NOMO-1 treated with DMSO at 0.1 percent for 48 hours (cell line): ENCODE results near the gene MAFG.

ENCODE experiments used
- DNase-seq: peaks from one replicate; lab custom pipeline; 2025; ENCODE audit not compliant: unreplicated experiment; lab: John Stamatoyannopoulos, UW

Gene MAFG

GRCh38 chr17:81939881-81940385 is 12.4 kb upstream of the MAFG start:
- no peak for DNase-seq

GRCh38 chr17:81939218-81939617 is 11.7 kb upstream of the MAFG start:
- DNase-seq = no peak

GRCh38 chr17:81935709-81936084 is 8.2 kb upstream of the MAFG start:
- DNase-seq = no peak

- no peak for DNase-seq
Measured at GRCh38 chr17:81934850-81935708, 7.5 kb upstream of the MAFG start.

GRCh38 chr17:81934098-81934757 is 6.7 kb upstream of the MAFG start:
- no peak for DNase-seq

GRCh38 chr17:81933178-81933699 is 5.7 kb upstream of the MAFG start:
- DNase-seq = no peak

- DNase-seq = no peak
Measured at GRCh38 chr17:81932333-81932983, 4.9 kb upstream of the MAFG start.

- DNase-seq = no peak
Measured at GRCh38 chr17:81931557-81932332, 4.2 kb upstream of the MAFG start.

GRCh38 chr17:81931189-81931556 is 3.6 kb upstream of the MAFG start:
- DNase-seq = no peak

GRCh38 chr17:81930142-81931125 is 2.9 kb upstream of the MAFG start:
- DNase-seq = no peak

- DNase-seq = no peak
Measured at GRCh38 chr17:81929253-81930141, 2.0 kb upstream of the MAFG start.

GRCh38 chr17:81928544-81929252 is 1.2 kb upstream of the MAFG start:
- DNase-seq = no peak

GRCh38 chr17:81927152-81927652 is 333 bp downstream of the MAFG start:
- DNase-seq = no peak

- peak; percentile 51 for DNase-seq
Measured at GRCh38 chr17:81926451-81927151, 934 bp downstream of the MAFG start.

- DNase-seq = no peak
Measured at GRCh38 chr17:81925860-81926450, 1.6 kb downstream of the MAFG start.

- DNase-seq = no peak
Measured at GRCh38 chr17:81924557-81925532, 2.7 kb downstream of the MAFG start.
